Nephron progenitor cell (in vitro differentiated cells): ENCODE measurements around the gene MGAT5B.
A peak's percentile ranks its signal among the peaks of the same experiment; 100 is the strongest.

Source experiments
- DNase-seq: peaks from one replicate; pipeline ENCODE4 v3.0.0; 2021
- H3K27ac Mint-ChIP-seq: 2 replicates; pipeline ENCODE4 v1.8.0; 2021; ENCODE audit warnings: mild to moderate bottlenecking, moderate library complexity, mixed read lengths
- H3K27me3 Mint-ChIP-seq: 2 replicates; pipeline ENCODE4 v1.8.0; 2021; ENCODE audit warnings: mild to moderate bottlenecking, low read depth, mixed read lengths; ENCODE audit not compliant: poor library complexity
- H3K36me3 Mint-ChIP-seq: 2 replicates; pipeline ENCODE4 v1.8.0; 2021; ENCODE audit warnings: low read depth, mixed read lengths
- H3K4me1 Mint-ChIP-seq: 2 replicates; pipeline ENCODE4 v1.8.0; 2021; ENCODE audit warnings: mixed read lengths
- H3K4me3 Mint-ChIP-seq: 2 replicates; pipeline ENCODE4 v1.8.0; 2021; ENCODE audit warnings: mild to moderate bottlenecking, moderate library complexity, mixed read lengths
- H3K9me3 Mint-ChIP-seq: 2 replicates; pipeline ENCODE4 v1.8.0; 2021; ENCODE audit warnings: mild to moderate bottlenecking, moderate library complexity, mixed read lengths
- TF ChIP-seq, protein P1 (sequence below): fragments of 200-600 bp; sonication (generic); IDR thresholded peaks from 2 replicates; pipeline ENCODE4 v1.5.0; 2021; ENCODE audit warnings: antibody characterized with exemption

MGAT5B gene

DNA sequence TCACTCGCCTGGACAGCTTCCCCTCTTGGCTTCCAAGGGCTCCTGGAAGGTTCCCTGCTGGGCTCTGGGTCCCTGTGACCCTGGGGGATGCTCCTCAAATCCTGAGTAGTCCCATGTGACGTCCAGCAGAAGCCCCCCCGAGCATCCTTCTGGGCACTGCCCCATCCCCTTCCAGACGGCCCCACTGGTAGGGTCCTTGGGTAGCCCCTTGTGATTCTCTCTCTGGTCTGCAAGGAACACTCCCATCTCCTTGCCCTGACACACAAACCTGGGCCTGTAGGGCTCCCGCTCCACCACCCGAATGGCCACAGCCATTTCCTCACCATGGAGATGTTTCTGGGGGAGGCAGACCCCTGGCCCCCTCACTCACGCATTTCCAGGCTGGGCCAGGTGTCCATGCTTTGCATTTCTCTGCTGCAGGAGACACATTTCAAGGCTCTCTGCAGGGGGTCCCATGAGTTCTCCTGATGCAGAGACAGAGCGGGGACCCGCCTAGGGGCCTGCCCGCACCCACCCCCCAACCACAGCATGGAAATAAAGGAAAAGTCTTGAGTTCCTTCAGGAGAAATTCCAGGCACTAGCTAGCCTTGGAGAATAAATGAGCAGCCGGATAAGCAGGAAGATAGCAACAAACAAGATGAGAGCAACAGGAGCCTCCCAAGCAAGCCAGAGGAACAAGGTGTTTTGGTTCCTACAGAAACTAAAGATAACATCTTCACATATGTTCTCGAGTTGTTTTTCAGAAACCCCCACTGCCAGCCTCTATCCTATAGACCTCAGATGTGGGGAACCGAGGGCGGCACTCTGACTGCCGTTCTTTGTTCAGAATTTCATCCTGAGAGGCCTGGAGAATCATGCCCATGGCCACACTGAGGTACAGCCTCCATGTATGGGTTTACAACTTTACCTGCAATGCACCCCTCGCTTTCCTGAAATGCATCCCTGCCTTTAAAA is 128.8 kb downstream of the MGAT5B start:
- DNase-seq: no peak
- Mint-ChIP-seq H3K9me3 (no peaks in the 10 kb centered on the region), H3K27me3 (peaks cover 6% of the 10 kb centered on the region), H3K4me3 (no peak overlapping the region), H3K27ac (no peak overlapping the region), H3K36me3 (no peaks in the 10 kb centered on the region), H3K4me1 (peaks cover 49% of the 10 kb centered on the region)
- TF ChIP-seq, protein P1, sequence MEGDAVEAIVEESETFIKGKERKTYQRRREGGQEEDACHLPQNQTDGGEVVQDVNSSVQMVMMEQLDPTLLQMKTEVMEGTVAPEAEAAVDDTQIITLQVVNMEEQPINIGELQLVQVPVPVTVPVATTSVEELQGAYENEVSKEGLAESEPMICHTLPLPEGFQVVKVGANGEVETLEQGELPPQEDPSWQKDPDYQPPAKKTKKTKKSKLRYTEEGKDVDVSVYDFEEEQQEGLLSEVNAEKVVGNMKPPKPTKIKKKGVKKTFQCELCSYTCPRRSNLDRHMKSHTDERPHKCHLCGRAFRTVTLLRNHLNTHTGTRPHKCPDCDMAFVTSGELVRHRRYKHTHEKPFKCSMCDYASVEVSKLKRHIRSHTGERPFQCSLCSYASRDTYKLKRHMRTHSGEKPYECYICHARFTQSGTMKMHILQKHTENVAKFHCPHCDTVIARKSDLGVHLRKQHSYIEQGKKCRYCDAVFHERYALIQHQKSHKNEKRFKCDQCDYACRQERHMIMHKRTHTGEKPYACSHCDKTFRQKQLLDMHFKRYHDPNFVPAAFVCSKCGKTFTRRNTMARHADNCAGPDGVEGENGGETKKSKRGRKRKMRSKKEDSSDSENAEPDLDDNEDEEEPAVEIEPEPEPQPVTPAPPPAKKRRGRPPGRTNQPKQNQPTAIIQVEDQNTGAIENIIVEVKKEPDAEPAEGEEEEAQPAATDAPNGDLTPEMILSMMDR: no peak

DNA sequence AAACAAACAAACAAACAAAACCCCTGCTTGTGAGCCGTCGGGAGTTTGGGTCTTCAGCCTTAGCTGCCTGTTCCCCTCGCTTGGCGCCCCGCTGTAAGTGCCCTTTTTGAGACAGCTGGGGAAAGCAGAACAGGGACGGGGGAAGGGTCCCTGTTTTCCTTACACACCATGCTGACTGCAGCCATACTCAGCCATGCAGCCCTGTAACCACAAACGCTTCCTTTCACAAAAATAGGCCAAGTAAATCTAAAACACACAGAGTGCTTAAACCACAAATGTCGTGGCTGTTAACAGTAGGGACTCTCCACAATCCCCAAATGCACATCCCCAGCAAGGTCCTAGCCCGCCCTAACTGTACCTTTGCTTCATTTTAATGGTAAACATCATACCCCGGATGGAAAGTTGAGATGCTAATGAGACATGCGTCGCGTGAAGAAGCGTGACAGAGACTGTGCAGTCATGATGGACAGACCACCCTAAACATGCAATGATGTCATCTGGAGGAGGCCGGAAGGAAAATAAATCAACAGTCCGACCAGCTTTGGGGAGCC is 129.9 kb downstream of the MGAT5B start:
- H3K4me3 Mint-ChIP-seq: peak overlapping the region; percentile 5
- DNase-seq: no peak
- H3K9me3 Mint-ChIP-seq: no peaks in the 10 kb centered on the region
- peaks cover 6% of the 10 kb centered on the region for H3K27me3 Mint-ChIP-seq
- no peaks in the 10 kb centered on the region for H3K36me3 Mint-ChIP-seq
- no peak overlapping the region for H3K27ac Mint-ChIP-seq
- TF ChIP-seq, protein P1: no peak
- peaks cover 52% of the 10 kb centered on the region for H3K4me1 Mint-ChIP-seq

DNA sequence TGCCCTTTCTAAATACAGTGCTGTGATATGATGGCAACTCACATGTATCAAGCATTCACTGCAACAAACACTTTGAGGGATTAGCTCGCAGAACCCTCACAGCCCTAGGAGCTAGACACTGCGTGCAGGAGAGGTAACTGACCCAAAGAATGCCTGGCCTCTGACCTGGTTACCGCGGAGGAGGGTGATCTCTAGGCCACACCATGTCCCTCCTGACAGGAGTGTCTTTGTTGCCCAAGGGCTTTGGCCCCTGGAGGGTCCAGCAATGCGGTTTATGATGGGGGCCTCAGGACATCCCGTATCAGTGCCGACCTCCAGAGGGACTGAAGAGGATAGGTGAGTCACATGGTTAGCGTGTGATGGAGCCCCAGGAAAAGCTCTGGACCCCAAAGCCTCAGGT is 130.6 kb downstream of the MGAT5B start:
- H3K9me3 Mint-ChIP-seq: no peaks in the 10 kb centered on the region
- DNase-seq: no peak
- no peaks in the 10 kb centered on the region for H3K36me3 Mint-ChIP-seq
- TF ChIP-seq, protein P1: no peak
- peaks cover 2% of the 10 kb centered on the region for H3K27me3 Mint-ChIP-seq
- H3K4me3 Mint-ChIP-seq: no peak overlapping the region
- H3K4me1 Mint-ChIP-seq: peaks cover 46% of the 10 kb centered on the region
- H3K27ac Mint-ChIP-seq: no peak overlapping the region
